Measurements from ENCODE around the gene RNF168.
"Not testable (repeated sequence)": the region's sequence is repeated elsewhere in the genome, so short reads cannot be mapped to it uniquely, and the experiment has no call there.

RNF168 gene

DNA sequence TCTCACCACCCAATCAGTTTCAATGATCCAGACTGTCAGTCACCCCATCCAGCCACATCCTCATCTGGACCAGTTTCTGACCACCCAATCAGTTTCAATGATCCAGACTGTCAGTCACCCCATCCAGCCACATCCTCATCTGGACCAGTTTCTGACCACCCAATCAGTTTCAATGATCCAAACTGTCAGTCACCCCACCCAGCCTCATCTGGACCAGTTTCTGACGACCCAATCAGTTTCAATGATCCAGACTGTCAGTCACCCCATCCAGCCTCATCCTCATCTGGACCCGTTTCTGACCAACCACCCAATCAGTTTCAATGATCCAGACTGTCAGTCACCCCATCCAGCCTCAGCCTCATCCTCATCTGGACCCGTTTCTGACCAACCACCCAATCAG, 33.4 kb downstream of the RNF168 start:
- not testable (repeated sequence) for H3K27ac ChIP-seq (ENCODE audit: low read length); H3K27me3 ChIP-seq (ENCODE audit: control insufficient read depth in 1 of 2, insufficient read depth in 2 of 2, low read length in 2 of 2); H3K4me1 ChIP-seq (ENCODE audit: control insufficient read depth, insufficient read depth, low read length); H3K9me3 ChIP-seq (ENCODE audit: control insufficient read depth in 2 of 2, low read length in 2 of 2); H3K4me3 ChIP-seq (ENCODE audit: low read length in 2 of 2); H3K9ac ChIP-seq (ENCODE audit: low read length in 2 of 2)
- H3K36me3 ChIP-seq (ENCODE audit: control insufficient read depth in 2 of 2, insufficient read depth in 2 of 2, low read length in 2 of 2): peaks cover 21 to 24% of the 10 kb centered on the region in 2 donors

DNA sequence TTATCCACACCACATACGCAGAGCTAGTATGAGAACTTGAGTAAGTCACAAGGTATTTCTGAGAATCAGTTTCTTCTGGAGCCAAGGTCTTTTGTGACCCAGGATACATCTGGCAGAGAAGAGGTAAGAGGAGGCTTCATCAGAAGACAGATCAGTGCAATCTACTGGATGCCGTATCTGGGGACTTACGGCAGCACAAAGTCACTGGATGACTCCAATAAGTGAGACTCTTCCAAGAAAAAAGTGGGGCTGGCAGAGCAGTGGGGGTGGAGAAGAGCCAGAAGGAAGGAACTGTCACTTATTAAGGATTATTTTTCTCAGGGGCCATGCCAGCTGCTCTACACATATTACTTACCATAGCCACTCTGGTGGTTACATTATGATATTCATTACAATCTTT, 39.8 kb downstream of the RNF168 start:
- H3K9ac ChIP-seq (ENCODE audit: low read length in 2 of 2): no peak overlapping the region
- H3K4me1 ChIP-seq (ENCODE audit: control insufficient read depth, insufficient read depth, low read length): no peaks in the 10 kb centered on the region
- no peaks in the 10 kb centered on the region for H3K9me3 ChIP-seq (ENCODE audit: control insufficient read depth in 2 of 2, low read length in 2 of 2)
- no peaks in the 10 kb centered on the region for H3K27me3 ChIP-seq (ENCODE audit: control insufficient read depth in 1 of 2, insufficient read depth in 2 of 2, low read length in 2 of 2)
- peaks cover 0 to 4% of the 10 kb centered on the region in 2 donors for H3K36me3 ChIP-seq (ENCODE audit: control insufficient read depth in 2 of 2, insufficient read depth in 2 of 2, low read length in 2 of 2)
- H3K27ac ChIP-seq (ENCODE audit: low read length): no peak overlapping the region
- H3K4me3 ChIP-seq (ENCODE audit: low read length in 2 of 2): no peak overlapping the region

DNA sequence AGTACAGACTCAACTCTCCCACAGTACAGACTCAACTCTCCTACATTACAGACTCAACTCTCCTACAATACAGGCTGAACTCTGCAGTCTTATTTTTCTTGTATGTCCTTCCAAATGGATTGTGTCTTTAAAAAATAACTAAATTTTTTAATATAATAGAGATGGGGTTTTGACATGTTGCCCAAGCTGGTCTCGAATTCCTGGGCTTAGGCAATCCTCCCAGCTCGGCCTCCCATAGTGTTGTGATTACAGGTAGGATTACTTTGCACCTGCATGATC, 40.2 kb downstream of the RNF168 start:
- H3K4me1 ChIP-seq (ENCODE audit: control insufficient read depth, insufficient read depth, low read length): no peaks in the 10 kb centered on the region
- H3K4me3 ChIP-seq (ENCODE audit: low read length in 2 of 2): no peak overlapping the region
- no peak overlapping the region for H3K27ac ChIP-seq (ENCODE audit: low read length)
- H3K36me3 ChIP-seq (ENCODE audit: control insufficient read depth in 2 of 2, insufficient read depth in 2 of 2, low read length in 2 of 2): peaks cover 0 to 3% of the 10 kb centered on the region in 2 donors
- no peak overlapping the region for H3K9ac ChIP-seq (ENCODE audit: low read length in 2 of 2)
- H3K9me3 ChIP-seq (ENCODE audit: control insufficient read depth in 2 of 2, low read length in 2 of 2): no peaks in the 10 kb centered on the region
- H3K27me3 ChIP-seq (ENCODE audit: control insufficient read depth in 1 of 2, insufficient read depth in 2 of 2, low read length in 2 of 2): no peaks in the 10 kb centered on the region

DNA sequence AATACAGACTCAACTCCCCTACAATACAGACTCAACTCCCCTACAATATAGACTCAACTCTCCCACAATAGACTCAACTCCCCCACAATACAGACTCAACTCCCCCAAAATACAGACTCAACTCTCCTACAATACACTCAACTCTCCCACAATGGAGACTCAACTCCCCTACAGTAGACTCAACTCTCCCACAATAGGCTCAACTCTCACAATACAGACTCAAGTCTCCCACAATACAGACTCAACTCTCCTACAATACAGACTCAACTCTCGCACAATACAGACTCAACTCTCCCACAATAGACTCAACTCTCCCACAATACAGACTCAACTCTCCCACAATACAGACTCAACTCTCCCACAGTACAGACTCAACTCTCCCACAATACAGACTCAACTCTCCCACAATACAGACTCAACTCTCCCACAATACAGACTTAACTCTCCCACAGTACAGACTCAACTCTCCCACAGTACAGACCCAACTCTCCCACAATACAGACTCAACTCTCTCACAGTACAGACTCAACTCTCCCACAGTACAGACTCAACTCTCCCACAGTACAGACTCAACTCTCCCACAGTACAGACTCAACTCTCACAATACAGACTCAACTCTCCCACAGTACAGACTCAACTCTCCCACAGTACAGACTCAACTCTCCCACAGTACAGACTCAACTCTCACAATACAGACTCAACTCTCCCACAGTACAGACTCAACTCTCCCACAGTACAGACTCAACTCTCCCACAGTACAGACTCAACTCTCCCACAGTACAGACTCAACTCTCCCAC, 40.7 kb downstream of the RNF168 start:
- H3K4me3 ChIP-seq (ENCODE audit: low read length in 2 of 2); H3K36me3 ChIP-seq (ENCODE audit: control insufficient read depth in 2 of 2, insufficient read depth in 2 of 2, low read length in 2 of 2); H3K9ac ChIP-seq (ENCODE audit: low read length in 2 of 2); H3K4me1 ChIP-seq (ENCODE audit: control insufficient read depth, insufficient read depth, low read length); H3K27me3 ChIP-seq (ENCODE audit: control insufficient read depth in 1 of 2, insufficient read depth in 2 of 2, low read length in 2 of 2); H3K9me3 ChIP-seq (ENCODE audit: control insufficient read depth in 2 of 2, low read length in 2 of 2); H3K27ac ChIP-seq (ENCODE audit: low read length): not testable (repeated sequence)

DNA sequence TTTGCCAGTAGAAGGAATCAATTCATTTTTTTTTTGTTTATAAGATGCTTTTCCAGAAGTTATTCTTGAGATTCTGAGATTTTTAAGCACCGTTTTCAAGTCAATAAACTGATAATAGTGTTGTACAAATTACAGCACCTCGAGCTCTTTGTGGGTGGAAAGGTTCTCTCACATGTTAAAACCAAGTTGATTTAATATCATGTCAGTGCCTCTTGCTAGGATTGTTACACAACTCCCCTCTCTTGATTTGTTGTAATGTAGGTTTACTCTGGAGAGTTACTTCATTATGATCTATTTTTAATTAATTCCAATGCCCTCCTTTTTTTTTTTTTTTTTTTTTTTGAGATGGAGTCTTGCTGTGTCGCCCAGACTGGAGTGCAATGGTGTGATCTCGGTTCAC, 45.5 kb downstream of the RNF168 start:
- Histone ChIP-seq H3K4me1 (ENCODE audit: control insufficient read depth, insufficient read depth, low read length) (no peaks in the 10 kb centered on the region), H3K27ac (ENCODE audit: low read length) (no peak overlapping the region), H3K36me3 (ENCODE audit: control insufficient read depth in 2 of 2, insufficient read depth in 2 of 2, low read length in 2 of 2) (peaks cover 0 to 6% of the 10 kb centered on the region in 2 donors), H3K9me3 (ENCODE audit: control insufficient read depth in 2 of 2, low read length in 2 of 2) (no peaks in the 10 kb centered on the region), H3K4me3 (ENCODE audit: low read length in 2 of 2) (no peak overlapping the region), H3K27me3 (ENCODE audit: control insufficient read depth in 1 of 2, insufficient read depth in 2 of 2, low read length in 2 of 2) (no peaks in the 10 kb centered on the region), H3K9ac (ENCODE audit: low read length in 2 of 2) (no peak overlapping the region)

DNA sequence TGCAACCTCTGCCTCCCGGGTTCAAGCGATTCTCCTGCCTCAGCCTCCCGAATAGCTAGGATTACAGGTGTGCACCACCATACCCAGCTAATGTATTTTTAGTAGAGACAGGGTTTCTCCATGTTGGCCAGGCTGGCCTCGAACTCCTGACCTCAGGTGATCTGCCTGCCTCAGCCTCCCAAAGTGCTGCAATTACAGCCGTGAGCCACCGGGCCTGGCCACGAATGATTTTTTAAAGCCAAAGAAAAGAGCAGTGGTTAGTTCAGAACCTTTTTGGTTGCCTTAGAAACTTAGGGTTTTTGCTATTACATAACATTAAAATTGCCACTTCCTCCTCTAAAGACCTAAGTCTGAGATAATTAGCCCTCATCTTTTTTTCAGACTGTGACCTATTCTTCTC, 46.1 kb downstream of the RNF168 start:
- not testable (repeated sequence) for H3K27ac ChIP-seq (ENCODE audit: low read length); H3K4me1 ChIP-seq (ENCODE audit: control insufficient read depth, insufficient read depth, low read length); H3K36me3 ChIP-seq (ENCODE audit: control insufficient read depth in 2 of 2, insufficient read depth in 2 of 2, low read length in 2 of 2); H3K27me3 ChIP-seq (ENCODE audit: control insufficient read depth in 1 of 2, insufficient read depth in 2 of 2, low read length in 2 of 2); H3K9ac ChIP-seq (ENCODE audit: low read length in 2 of 2); H3K9me3 ChIP-seq (ENCODE audit: control insufficient read depth in 2 of 2, low read length in 2 of 2); H3K4me3 ChIP-seq (ENCODE audit: low read length in 2 of 2)

DNA sequence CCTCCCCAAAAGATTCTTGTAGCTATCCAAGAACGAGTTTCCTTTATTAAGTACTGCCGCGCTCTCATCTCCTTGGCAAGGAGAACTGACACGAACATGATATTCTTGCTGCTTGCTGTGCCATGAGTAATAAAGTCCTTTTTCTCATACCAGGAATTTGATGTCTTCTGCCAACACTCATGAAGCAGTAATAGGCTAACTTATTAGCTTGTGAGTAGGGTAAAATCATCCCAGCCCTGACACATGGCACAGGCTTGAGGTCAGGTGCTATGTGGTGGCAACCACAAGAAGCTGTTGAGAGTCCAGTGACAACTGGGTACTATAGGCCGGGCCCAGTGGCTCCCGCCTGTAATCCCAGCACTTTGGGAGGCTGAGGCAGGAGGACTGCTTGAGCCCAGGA, 48.6 kb downstream of the RNF168 start:
- Histone ChIP-seq H3K27me3 (ENCODE audit: control insufficient read depth in 1 of 2, insufficient read depth in 2 of 2, low read length in 2 of 2) (no peaks in the 10 kb centered on the region), H3K9ac (ENCODE audit: low read length in 2 of 2) (no peak overlapping the region), H3K4me1 (ENCODE audit: control insufficient read depth, insufficient read depth, low read length) (no peaks in the 10 kb centered on the region), H3K9me3 (ENCODE audit: control insufficient read depth in 2 of 2, low read length in 2 of 2) (no peaks in the 10 kb centered on the region), H3K36me3 (ENCODE audit: control insufficient read depth in 2 of 2, insufficient read depth in 2 of 2, low read length in 2 of 2) (peaks cover 0 to 4% of the 10 kb centered on the region in 2 donors), H3K4me3 (ENCODE audit: low read length in 2 of 2) (no peak overlapping the region), H3K27ac (ENCODE audit: low read length) (no peak overlapping the region)

DNA sequence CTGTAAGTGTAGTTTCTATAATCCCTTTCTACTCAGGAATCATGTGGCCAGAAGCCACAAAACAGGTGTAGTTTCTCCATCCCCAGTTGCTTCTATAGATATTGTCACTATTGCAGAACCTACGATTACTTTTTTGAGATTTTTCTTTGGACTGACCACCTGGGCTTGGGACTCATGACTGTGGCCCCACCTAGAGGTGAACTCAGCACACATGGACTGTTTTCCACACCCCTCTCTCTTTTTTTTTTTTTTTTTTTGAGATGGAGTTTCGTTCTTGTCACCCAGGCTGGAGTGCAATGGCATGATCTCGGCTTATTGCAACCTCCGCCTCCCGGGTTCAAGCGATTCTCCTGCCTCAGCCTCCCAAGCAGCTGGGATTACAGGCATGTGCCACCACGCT, 58.2 kb downstream of the RNF168 start:
- H3K27me3 ChIP-seq (ENCODE audit: control insufficient read depth in 1 of 2, insufficient read depth in 2 of 2, low read length in 2 of 2); H3K9ac ChIP-seq (ENCODE audit: low read length in 2 of 2); H3K27ac ChIP-seq (ENCODE audit: low read length); H3K36me3 ChIP-seq (ENCODE audit: control insufficient read depth in 2 of 2, insufficient read depth in 2 of 2, low read length in 2 of 2); H3K4me3 ChIP-seq (ENCODE audit: low read length in 2 of 2); H3K4me1 ChIP-seq (ENCODE audit: control insufficient read depth, insufficient read depth, low read length); H3K9me3 ChIP-seq (ENCODE audit: control insufficient read depth in 2 of 2, low read length in 2 of 2): not testable (repeated sequence)

DNA sequence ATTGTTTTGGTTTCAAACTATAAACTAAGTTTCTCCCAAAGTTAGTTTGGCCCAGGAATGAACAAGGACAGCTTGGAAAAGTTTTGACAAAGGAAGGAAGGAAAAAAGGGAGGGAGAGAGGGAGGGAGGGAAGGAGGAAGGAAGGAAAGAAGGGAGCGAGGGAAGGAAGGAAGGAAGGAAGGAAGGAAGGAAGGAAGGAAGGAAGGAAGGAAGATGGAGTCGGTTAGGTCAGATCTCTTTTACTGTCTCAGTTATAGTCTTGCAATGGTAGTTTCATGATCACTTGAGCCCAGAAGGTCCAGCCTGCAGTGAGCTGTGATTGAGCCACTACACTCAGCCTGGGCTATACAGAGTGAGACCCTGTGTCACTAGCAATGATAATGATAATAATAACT, 59.1 kb downstream of the RNF168 start:
- H3K4me3 ChIP-seq (ENCODE audit: low read length in 2 of 2): no peak overlapping the region
- no peaks in the 10 kb centered on the region for H3K27me3 ChIP-seq (ENCODE audit: control insufficient read depth in 1 of 2, insufficient read depth in 2 of 2, low read length in 2 of 2)
- H3K9me3 ChIP-seq (ENCODE audit: control insufficient read depth in 2 of 2, low read length in 2 of 2): no peaks in the 10 kb centered on the region
- no peaks in the 10 kb centered on the region for H3K4me1 ChIP-seq (ENCODE audit: control insufficient read depth, insufficient read depth, low read length)
- H3K36me3 ChIP-seq (ENCODE audit: control insufficient read depth in 2 of 2, insufficient read depth in 2 of 2, low read length in 2 of 2): no peaks in the 10 kb centered on the region
- H3K27ac ChIP-seq (ENCODE audit: low read length): no peak overlapping the region
- H3K9ac ChIP-seq (ENCODE audit: low read length in 2 of 2): no peak overlapping the region

DNA sequence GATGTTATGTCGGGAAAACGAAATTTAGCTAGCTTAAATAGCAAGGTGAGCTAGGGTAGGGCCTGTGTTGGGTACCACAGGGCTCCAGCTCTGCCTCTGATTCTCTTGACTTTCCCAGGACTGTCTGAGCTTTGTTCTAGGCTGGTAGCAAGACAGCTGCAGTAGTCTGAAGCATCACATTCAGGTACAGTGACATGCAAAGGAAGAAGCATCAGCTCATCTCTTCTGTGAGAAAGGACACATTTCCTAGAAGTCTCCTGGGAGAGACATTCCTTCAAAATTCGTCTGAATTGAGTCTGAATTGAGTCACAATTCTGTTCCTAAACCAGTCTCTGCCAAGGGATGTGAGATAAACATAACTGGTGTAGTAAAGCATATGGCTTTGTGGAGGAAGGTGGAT, 62.9 kb downstream of the RNF168 start:
- Histone ChIP-seq H3K27ac (ENCODE audit: low read length) (no peak overlapping the region), H3K9me3 (ENCODE audit: control insufficient read depth in 2 of 2, low read length in 2 of 2) (no peaks in the 10 kb centered on the region), H3K9ac (ENCODE audit: low read length in 2 of 2) (no peak overlapping the region), H3K27me3 (ENCODE audit: control insufficient read depth in 1 of 2, insufficient read depth in 2 of 2, low read length in 2 of 2) (no peaks in the 10 kb centered on the region), H3K4me3 (ENCODE audit: low read length in 2 of 2) (no peak overlapping the region), H3K4me1 (ENCODE audit: control insufficient read depth, insufficient read depth, low read length) (no peaks in the 10 kb centered on the region), H3K36me3 (ENCODE audit: control insufficient read depth in 2 of 2, insufficient read depth in 2 of 2, low read length in 2 of 2) (no peaks in the 10 kb centered on the region)

DNA sequence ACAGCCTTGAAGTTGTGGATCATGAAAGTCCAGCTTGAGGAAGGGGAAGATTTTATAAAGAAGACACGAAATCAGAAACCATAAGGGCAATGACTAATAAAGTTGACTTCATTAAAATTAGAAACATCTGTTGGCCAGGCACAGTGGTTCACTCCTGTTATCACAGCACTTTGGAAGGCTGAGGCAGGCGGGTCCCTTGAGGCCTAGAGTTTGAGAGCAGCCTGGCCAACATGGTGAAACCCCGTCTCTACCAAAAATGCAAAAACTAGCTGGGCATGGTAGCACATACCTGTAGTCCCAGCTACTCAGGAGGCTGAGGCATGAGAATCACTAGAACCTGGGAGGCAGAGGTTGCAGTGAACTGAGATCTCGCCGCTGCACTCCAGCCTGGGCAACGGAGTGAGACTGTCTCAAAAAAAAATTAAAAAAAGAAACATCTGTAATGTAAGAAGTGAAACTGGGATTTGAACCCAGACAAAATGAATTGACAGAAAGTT, 63.5 kb downstream of the RNF168 start:
- no peaks in the 10 kb centered on the region for H3K9me3 ChIP-seq (ENCODE audit: control insufficient read depth in 2 of 2, low read length in 2 of 2)
- H3K27ac ChIP-seq (ENCODE audit: low read length): no peak overlapping the region
- no peak overlapping the region for H3K4me3 ChIP-seq (ENCODE audit: low read length in 2 of 2)
- no peaks in the 10 kb centered on the region for H3K4me1 ChIP-seq (ENCODE audit: control insufficient read depth, insufficient read depth, low read length)
- no peaks in the 10 kb centered on the region for H3K36me3 ChIP-seq (ENCODE audit: control insufficient read depth in 2 of 2, insufficient read depth in 2 of 2, low read length in 2 of 2)
- no peak overlapping the region for H3K9ac ChIP-seq (ENCODE audit: low read length in 2 of 2)
- no peaks in the 10 kb centered on the region for H3K27me3 ChIP-seq (ENCODE audit: control insufficient read depth in 1 of 2, insufficient read depth in 2 of 2, low read length in 2 of 2)
